Astrocyte (in vitro differentiated cells and primary cell): ENCODE measurements around the gene UBALD2.

Experiments
- EZH2 ChIP-seq: IDR thresholded peaks from 2 replicates; pipeline ENCODE4 v1.6.1; 2012; ENCODE audit warnings: mild to moderate bottlenecking, low read length, inconsistent platforms; ENCODE audit not compliant: insufficient read depth
- TF ChIP-seq, protein P1 (sequence below): IDR thresholded peaks from 2 replicates; pipeline ENCODE4 v1.5.1; 2011; ENCODE audit warnings: low read depth, mild to moderate bottlenecking, inconsistent platforms, low read length, moderate library complexity; ENCODE audit not compliant: insufficient read depth

DNA sequence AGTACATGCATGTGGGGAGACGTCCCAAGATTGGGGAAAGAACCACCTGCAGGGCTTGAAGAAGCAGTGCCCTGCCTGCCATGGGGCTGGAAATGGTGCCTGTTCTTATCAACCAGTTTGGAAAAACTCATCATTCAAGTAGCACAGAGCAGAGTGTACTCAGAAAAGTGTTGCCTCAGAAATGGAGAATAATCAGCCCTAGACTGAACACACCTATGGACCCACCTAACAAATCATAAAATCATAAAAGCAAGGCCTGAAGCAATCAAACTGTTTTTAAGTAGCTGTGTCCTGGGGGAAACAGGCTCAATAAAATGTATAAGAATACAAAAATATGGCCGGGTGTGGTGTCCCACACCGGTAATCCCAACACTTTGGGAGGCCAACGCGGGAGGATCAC is 31.7 kb downstream of the UBALD2 start:
- no peak for TF ChIP-seq EZH2
- TF ChIP-seq, protein P1, sequence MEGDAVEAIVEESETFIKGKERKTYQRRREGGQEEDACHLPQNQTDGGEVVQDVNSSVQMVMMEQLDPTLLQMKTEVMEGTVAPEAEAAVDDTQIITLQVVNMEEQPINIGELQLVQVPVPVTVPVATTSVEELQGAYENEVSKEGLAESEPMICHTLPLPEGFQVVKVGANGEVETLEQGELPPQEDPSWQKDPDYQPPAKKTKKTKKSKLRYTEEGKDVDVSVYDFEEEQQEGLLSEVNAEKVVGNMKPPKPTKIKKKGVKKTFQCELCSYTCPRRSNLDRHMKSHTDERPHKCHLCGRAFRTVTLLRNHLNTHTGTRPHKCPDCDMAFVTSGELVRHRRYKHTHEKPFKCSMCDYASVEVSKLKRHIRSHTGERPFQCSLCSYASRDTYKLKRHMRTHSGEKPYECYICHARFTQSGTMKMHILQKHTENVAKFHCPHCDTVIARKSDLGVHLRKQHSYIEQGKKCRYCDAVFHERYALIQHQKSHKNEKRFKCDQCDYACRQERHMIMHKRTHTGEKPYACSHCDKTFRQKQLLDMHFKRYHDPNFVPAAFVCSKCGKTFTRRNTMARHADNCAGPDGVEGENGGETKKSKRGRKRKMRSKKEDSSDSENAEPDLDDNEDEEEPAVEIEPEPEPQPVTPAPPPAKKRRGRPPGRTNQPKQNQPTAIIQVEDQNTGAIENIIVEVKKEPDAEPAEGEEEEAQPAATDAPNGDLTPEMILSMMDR, result no peak
